NCI-H2107 treated with DMSO at 0.1 percent for 48 hours (cell line): ENCODE results near the gene CAMK1G.

Experiments
- DNase-seq: peaks from one replicate; lab custom pipeline; 2025; ENCODE audit not compliant: unreplicated experiment; lab: John Stamatoyannopoulos, UW

The CAMK1G gene

DNA sequence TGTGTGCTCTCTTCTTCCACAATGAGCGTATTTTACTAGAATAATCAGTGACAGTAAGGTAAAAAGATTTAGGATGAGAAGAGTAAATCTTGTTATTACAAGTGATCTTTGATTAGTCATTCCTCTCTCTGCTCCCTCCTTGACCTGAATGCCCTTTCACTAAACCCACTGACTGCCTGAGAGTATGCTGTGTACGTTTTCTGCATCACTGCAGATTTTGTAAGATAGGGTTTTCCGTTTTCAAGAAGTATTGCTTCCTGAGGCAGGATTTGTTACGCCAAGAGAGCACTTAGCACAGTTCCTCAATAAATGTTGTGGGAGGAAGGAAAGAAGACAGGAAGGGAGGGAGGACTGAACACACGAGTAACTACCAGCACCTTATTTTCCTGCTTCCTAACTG is 76.4 kb downstream of the CAMK1G start:
- no peak for DNase-seq

DNA sequence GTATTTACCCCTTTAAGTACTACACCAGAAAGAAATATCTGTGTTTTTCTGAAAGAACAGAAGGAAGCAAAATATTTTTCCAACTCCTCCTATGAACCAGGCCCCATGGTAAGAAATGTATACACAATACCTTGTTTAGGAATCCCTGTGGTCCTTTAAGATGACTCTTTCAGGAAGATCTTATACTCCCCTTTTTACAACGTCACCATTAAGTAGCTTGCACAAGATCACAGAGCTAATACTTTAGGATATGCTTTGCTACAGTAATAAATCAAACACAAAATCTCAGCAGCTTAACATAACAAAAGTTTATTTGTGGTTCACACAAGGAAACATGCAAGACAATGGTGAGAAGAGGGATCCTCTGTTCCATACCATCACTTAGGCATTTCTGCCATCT is 77.6 kb downstream of the CAMK1G start:
- DNase-seq, result no peak

GRCh38 chr1:209662879-209663327 is 79.4 kb downstream of the CAMK1G start:
- DNase-seq, result no peak
